PC-3 (cell line): Measurements from ENCODE around the gene ATE1. TPM values are rescaled to one million over a fixed set of nuclear protein-coding genes. Genes with fewer than 3 reads are reported as not detected.

Experiments
- ATAC-seq: fragments of 200-7000 bp; cut with Tn5 transposase; 2 replicates; pipeline ENCODE4 v1.9.1; 2020; ENCODE audit warnings: mild to moderate bottlenecking, moderate library complexity
- BruUV-seq: library from RNA; stranded (reverse); fragments of 400-500 nt; replicated peaks from 2 replicates; lab custom pipeline; 2021; lab: Mats Ljungman, UMichigan
- CTCF ChIA-PET: fragments of 300-600 bp; sonication (Branson Sonifier 250); formaldehyde crosslinking; loops from one replicate; lab custom pipeline; 2022; ENCODE audit warnings: antibody characterized with exemption; lab: Charles Lee
- POLR2A ChIA-PET: fragments of 300-600 bp; sonication (Branson Sonifier 250); formaldehyde crosslinking; loops from one replicate; lab custom pipeline; 2022; ENCODE audit warnings: antibody characterized with exemption; ENCODE audit not compliant: unreplicated experiment; lab: Charles Lee
- DNase-seq: peaks from one replicate; pipeline ENCODE4 v3.0.0-alpha.2; 2015
- H2AFZ ChIP-seq: fragments of 300-600 bp; sonication (generic); 2 replicates; pipeline ENCODE4 v1.6.0; 2016; ENCODE audit warnings: antibody characterized with exemption, low read length
- H3F3A ChIP-seq: fragments of 300-600 bp; sonication (generic); one replicate; pipeline ENCODE4 v1.6.0; 2017; ENCODE audit warnings: antibody characterized with exemption, low read length, control low read depth, mild to moderate bottlenecking; ENCODE audit not compliant: unreplicated experiment
- H3K27ac ChIP-seq: fragments of 300-600 bp; sonication (generic); 2 replicates; pipeline ENCODE4 v1.5.1; 2016; ENCODE audit warnings: mild to moderate bottlenecking, low read length
- H3K27me3 ChIP-seq: fragments of 300-600 bp; sonication (generic); 2 replicates; pipeline ENCODE4 v1.6.1; 2016; ENCODE audit warnings: low read length, mixed read lengths
- H3K36me3 ChIP-seq: fragments of 300-600 bp; sonication (generic); 2 replicates; pipeline ENCODE4 v1.6.1; 2016; ENCODE audit warnings: low read depth, mixed run types, low read length, mixed read lengths
- H3K4me1 ChIP-seq: fragments of 300-600 bp; sonication (generic); 2 replicates; pipeline ENCODE4 v1.5.1; 2016; ENCODE audit warnings: low read length; ENCODE audit not compliant: insufficient read depth
- H3K4me2 ChIP-seq: fragments of 300-600 bp; sonication (generic); 2 replicates; pipeline ENCODE4 v1.6.0; 2016; ENCODE audit warnings: low read length
- H3K4me3 ChIP-seq: fragments of 300-600 bp; sonication (generic); 2 replicates; pipeline ENCODE4 v1.5.1; 2016; ENCODE audit warnings: mild to moderate bottlenecking, low read length, mixed read lengths
- H3K79me2 ChIP-seq: fragments of 300-600 bp; sonication (generic); 2 replicates; pipeline ENCODE4 v1.6.1; 2017; ENCODE audit warnings: low read length, mixed read lengths
- H3K9ac ChIP-seq: fragments of 300-600 bp; sonication (generic); 2 replicates; pipeline ENCODE4 v1.6.0; 2016; ENCODE audit warnings: mild to moderate bottlenecking, low read length
- H3K9me2 ChIP-seq: fragments of 300-600 bp; sonication (generic); replicated peaks from 2 replicates; pipeline ENCODE4 v1.6.1; 2016; ENCODE audit warnings: mixed run types, low read length, mixed read lengths
- H3K9me3 ChIP-seq: fragments of 300-600 bp; sonication (generic); 2 replicates; pipeline ENCODE4 v1.6.1; 2016; ENCODE audit warnings: low read length, mixed read lengths
- H4K20me1 ChIP-seq: fragments of 300-600 bp; sonication (generic); 2 replicates; pipeline ENCODE4 v1.6.1; 2016; ENCODE audit warnings: low read length, mixed read lengths
- CTCF ChIP-seq: fragments of 300-600 bp; sonication (generic); conservative IDR thresholded peaks from 2 replicates; pipeline ENCODE4 v1.5.1; 2017; ENCODE audit warnings: antibody characterized with exemption, low read depth, mild to moderate bottlenecking, low read length
- EZH2 ChIP-seq: fragments of 300-600 bp; sonication (generic); IDR thresholded peaks from one replicate; pipeline ENCODE4 v1.6.1; 2017; ENCODE audit warnings: antibody characterized with exemption, mild to moderate bottlenecking, low read length; ENCODE audit not compliant: unreplicated experiment
- EZH2phosphoT487 ChIP-seq: fragments of 300-600 bp; sonication (generic); IDR thresholded peaks from 2 replicates; pipeline ENCODE4 v1.6.1; 2018; ENCODE audit warnings: mild to moderate bottlenecking, antibody characterized with exemption, low read length, borderline replicate concordance
- intact Hi-C: fragments of 100-400 bp; cut with micrococcal nuclease; formaldehyde crosslinking; loops from 2 replicates; pipeline ENCODE4 v1.9.0; 2023
- total RNA-seq: library from RNA; depleted of rRNA; stranded (reverse); fragments of >200 nt; gene quantifications from 2 replicates; pipeline ENCODE4 v1.2.3, GENCODE V29; 2014

Gene ATE1
- total RNA-seq, 1 experiment from 2014 or later: 12.8 TPM

- Histone ChIP-seq H3K27ac (no peak overlapping the region), H3K27me3 (peaks cover 50% of the 10 kb centered on the region), H3K9me2 (no peaks in the 10 kb centered on the region), H2AFZ (no peak overlapping the region), H3K4me1 (no peaks in the 10 kb centered on the region), H3K9me3 (no peaks in the 10 kb centered on the region), H3K4me3 (no peak overlapping the region), H3K4me2 (no peak overlapping the region), H3K79me2 (no peaks in the 10 kb centered on the region), H3F3A (no peaks in the 10 kb centered on the region), H3K36me3 (no peaks in the 10 kb centered on the region), H3K9ac (no peak overlapping the region), H4K20me1 (no peaks in the 10 kb centered on the region)
- ChIA-PET CTCF (no interaction called here), POLR2A (no interaction called here)
- no peak for TF ChIP-seq CTCF
- TF ChIP-seq EZH2: no peak
- TF ChIP-seq EZH2phosphoT487: no peak
- BruUV-seq: no TSS peak
- DNase-seq: no peak
- no peak for ATAC-seq
- intact Hi-C loops: no loop called here
These were observed 216.9 kb downstream of the ATE1 start for GRCh38 chr10:121710971-121711370.

- BruUV-seq: no TSS peak
- CTCF ChIA-PET: no interaction called here
- Histone ChIP-seq H3K27ac (no peak overlapping the region), H3F3A (no peaks in the 10 kb centered on the region), H3K9me2 (no peaks in the 10 kb centered on the region), H3K36me3 (no peaks in the 10 kb centered on the region), H3K4me3 (no peak overlapping the region), H4K20me1 (no peaks in the 10 kb centered on the region), H3K79me2 (no peaks in the 10 kb centered on the region), H2AFZ (no peak overlapping the region), H3K4me1 (no peaks in the 10 kb centered on the region), H3K9ac (no peak overlapping the region), H3K9me3 (no peaks in the 10 kb centered on the region), H3K27me3 (peaks cover 50% of the 10 kb centered on the region), H3K4me2 (no peak overlapping the region)
- DNase-seq (no peak), ATAC-seq (no peak)
- intact Hi-C loops: no loop called here
- POLR2A ChIA-PET: no interaction called here
- no peak for TF ChIP-seq EZH2
- TF ChIP-seq EZH2phosphoT487: no peak
- TF ChIP-seq CTCF: no peak
These were observed 217.6 kb downstream of the ATE1 start for GRCh38 chr10:121710207-121710606.

- TF ChIP-seq EZH2phosphoT487 (no peak), EZH2 (no peak), CTCF (no peak)
- Histone ChIP-seq H3K27me3 (peaks cover 50% of the 10 kb centered on the region), H3K79me2 (no peaks in the 10 kb centered on the region), H3F3A (no peaks in the 10 kb centered on the region), H4K20me1 (no peaks in the 10 kb centered on the region), H3K9ac (no peak overlapping the region), H3K36me3 (no peaks in the 10 kb centered on the region), H3K4me2 (no peak overlapping the region), H3K4me3 (no peak overlapping the region), H3K9me2 (no peaks in the 10 kb centered on the region), H3K4me1 (no peaks in the 10 kb centered on the region), H2AFZ (no peak overlapping the region), H3K27ac (no peak overlapping the region), H3K9me3 (no peaks in the 10 kb centered on the region)
- intact Hi-C loops: no loop called here
- CTCF ChIA-PET: no interaction called here
- POLR2A ChIA-PET: no interaction called here
- DNase-seq (no peak), ATAC-seq (no peak)
- BruUV-seq: no TSS peak
These were observed 218.2 kb downstream of the ATE1 start for GRCh38 chr10:121709675-121710073.
